H1 (cell line): ENCODE results near the gene MCC. TPM values are rescaled to one million over a fixed set of nuclear protein-coding genes. Genes with fewer than 3 reads are reported as not detected.

ENCODE experiments used
- CTCF ChIA-PET: fragments of 300-600 bp; sonication (Branson Sonifier 250); formaldehyde crosslinking; loops from one replicate; lab custom pipeline; 2021; ENCODE audit not compliant: partially characterized antibody; lab: Charles Lee
- POLR2A ChIA-PET: fragments of 300-600 bp; sonication (Branson Sonifier 250); formaldehyde crosslinking; loops from one replicate; lab custom pipeline; 2021; ENCODE audit warnings: inconsistent platforms; ENCODE audit not compliant: partially characterized antibody; lab: Charles Lee
- DNase-seq, 2 experiments: peaks; one replicate each; pipeline versions ENCODE4 v3.0.0 to v3.0.0-alpha.2; 2010 to 2022; ENCODE audit warnings: low spot score in 2 of 2, low read depth in 1 of 2, mixed read lengths in 1 of 2
- FAIRE-seq: peaks from 2 replicates; lab custom pipeline; 2011; peaks lifted over from hg19 to GRCh38; lab: Jason Lieb, UNC
- H2AFZ ChIP-seq: 2 replicates; pipeline ENCODE4 v1.8.1; 2012; ENCODE audit warnings: low read length, inconsistent platforms
- H2AK5ac ChIP-seq: 2 replicates; pipeline ENCODE4 v1.6.1; 2013; ENCODE audit warnings: low read depth, low read length
- H2BK120ac ChIP-seq: replicated peaks from 2 replicates; pipeline ENCODE3; 2013; ENCODE audit warnings: low read depth, low read length, inconsistent platforms
- H2BK12ac ChIP-seq: 2 replicates; pipeline ENCODE4 v1.6.1; 2013; ENCODE audit warnings: low read depth, low read length
- H2BK15ac ChIP-seq: 2 replicates; pipeline ENCODE4 v1.6.1; 2013; ENCODE audit warnings: low read length
- H2BK20ac ChIP-seq: 2 replicates; pipeline ENCODE4 v1.6.1; 2013; ENCODE audit warnings: low read length
- H2BK5ac ChIP-seq: 2 replicates; pipeline ENCODE4 v1.6.1; 2013; ENCODE audit warnings: low read depth, low read length
- H3K14ac ChIP-seq: 2 replicates; pipeline ENCODE4 v1.6.1; 2013; ENCODE audit warnings: inconsistent platforms; ENCODE audit not compliant: insufficient read length
- H3K18ac ChIP-seq: 2 replicates; pipeline ENCODE4 v1.6.1; 2013; ENCODE audit warnings: low read length; ENCODE audit errors: extremely low read depth
- H3K23ac ChIP-seq: 2 replicates; pipeline ENCODE4 v1.6.1; 2013; ENCODE audit warnings: inconsistent platforms; ENCODE audit not compliant: insufficient read length
- H3K23me2 ChIP-seq: 2 replicates; pipeline ENCODE4 v1.6.1; 2013; ENCODE audit warnings: low read depth, low read length
- H3K27ac ChIP-seq: 2 replicates; pipeline ENCODE4 v1.6.1; 2011; ENCODE audit warnings: low read depth, low read length, inconsistent platforms
- H3K27me3 ChIP-seq, 4 experiments: replicated peaks in 1 of 4; 1 replicate in 1 of 4; 2 replicates in 3 of 4; pipeline versions ENCODE4 v1.6.1 to v1.8.1; 2011 to 2013; ENCODE audit warnings: low read length in 3 of 4, mild to moderate bottlenecking in 3 of 4, inconsistent platforms in 2 of 4, mixed read lengths in 2 of 4, moderate library complexity in 1 of 4; ENCODE audit not compliant: control insufficient read depth in 3 of 4, insufficient read depth in 3 of 4; ENCODE audit errors: extremely low read depth in 1 of 4
- H3K36me3 ChIP-seq, 4 experiments: 2 replicates each; pipeline versions ENCODE4 v1.6.1 to v1.8.1; 2011 to 2013; ENCODE audit warnings: mild to moderate bottlenecking in 4 of 4, low read length in 3 of 4, moderate library complexity in 2 of 4, control low read depth in 1 of 4, inconsistent platforms in 1 of 4; ENCODE audit not compliant: insufficient read depth in 4 of 4, control insufficient read depth in 2 of 4
- H3K4ac ChIP-seq: replicated peaks from 2 replicates; pipeline ENCODE3; 2013; ENCODE audit warnings: low read length, low read depth, mixed read lengths, inconsistent platforms; ENCODE audit not compliant: insufficient read length
- H3K4me1 ChIP-seq, 4 experiments: replicated peaks in 1 of 4; 1 replicate in 1 of 4; 2 replicates in 3 of 4; pipeline versions ENCODE4 v1.6.1 to v1.8.1; 2011 to 2013; ENCODE audit warnings: low read length in 3 of 4, inconsistent platforms in 2 of 4, mixed read lengths in 1 of 4; ENCODE audit not compliant: insufficient read depth in 4 of 4, control insufficient read depth in 3 of 4
- H3K4me2 ChIP-seq, 2 experiments: 2 replicates each; pipeline versions ENCODE4 v1.6.1 to v1.8.1; 2011 to 2013; ENCODE audit warnings: low read depth in 2 of 2, low read length in 2 of 2, control low read depth in 1 of 2, inconsistent platforms in 1 of 2, mild to moderate bottlenecking in 1 of 2; ENCODE audit not compliant: insufficient read depth in 1 of 2
- H3K4me3 ChIP-seq, 4 experiments: fragments of 200-600, 300-600 bp in 1 of 4; sonication (generic), shearing (Covaris generic), sonication (Bioruptor Twin) in 1 of 4; 2 replicates each; pipeline versions ENCODE4 v1.5.1 to v1.8.1; 2011 to 2016; ENCODE audit warnings: low read length in 4 of 4, low read depth in 3 of 4, control low read depth in 2 of 4, inconsistent platforms in 2 of 4, mild to moderate bottlenecking in 2 of 4, mixed read lengths in 1 of 4, moderate library complexity in 1 of 4; ENCODE audit not compliant: insufficient read depth in 2 of 4; ENCODE audit errors: extremely low read depth in 1 of 4
- H3K56ac ChIP-seq: replicated peaks from 2 replicates; pipeline ENCODE3; 2013; ENCODE audit warnings: low read depth, mild to moderate bottlenecking, mixed read lengths, low read length, inconsistent platforms; ENCODE audit not compliant: insufficient read length
- H3K79me1 ChIP-seq: 2 replicates; pipeline ENCODE4 v1.6.1; 2013; ENCODE audit warnings: low read depth, low read length, control low read depth
- H3K79me2 ChIP-seq, 2 experiments: 2 replicates each; pipeline versions ENCODE4 v1.6.1 to v1.8.1; 2012 to 2013; ENCODE audit warnings: low read length in 2 of 2, mild to moderate bottlenecking in 2 of 2, inconsistent platforms in 1 of 2; ENCODE audit not compliant: insufficient read depth in 2 of 2, control insufficient read depth in 1 of 2
- H3K9ac ChIP-seq, 4 experiments: replicated peaks in 1 of 4; 1 replicate in 1 of 4; 2 replicates in 3 of 4; pipeline versions ENCODE4 v1.6.1 to v1.8.1; 2011 to 2013; ENCODE audit warnings: low read depth in 3 of 4, low read length in 3 of 4, control low read depth in 2 of 4, mild to moderate bottlenecking in 2 of 4, moderate library complexity in 2 of 4, inconsistent platforms in 1 of 4; ENCODE audit errors: extremely low read depth in 1 of 4
- H3K9me3 ChIP-seq, 2 experiments: 2 replicates each; pipeline versions ENCODE4 v1.6.1 to v1.8.1; 2012 to 2013; ENCODE audit warnings: mild to moderate bottlenecking in 2 of 2, moderate library complexity in 2 of 2, control low read depth in 1 of 2, inconsistent platforms in 1 of 2, low read depth in 1 of 2, low read length in 1 of 2, mixed read lengths in 1 of 2; ENCODE audit not compliant: insufficient read depth in 2 of 2
- H4K20me1 ChIP-seq, 2 experiments: replicated peaks in 1 of 2; 2 replicates each; pipeline versions ENCODE3 to v1.8.1; 2011 to 2013; ENCODE audit warnings: inconsistent platforms in 2 of 2, low read length in 2 of 2, mild to moderate bottlenecking in 1 of 2; ENCODE audit not compliant: insufficient read depth in 2 of 2, control insufficient read depth in 1 of 2
- H4K5ac ChIP-seq: 2 replicates; pipeline ENCODE4 v1.6.1; 2013; ENCODE audit warnings: low read length, low read depth, mixed read lengths, inconsistent platforms; ENCODE audit not compliant: insufficient read length
- H4K8ac ChIP-seq: 2 replicates; pipeline ENCODE4 v1.8.0; 2013; ENCODE audit warnings: mild to moderate bottlenecking, moderate library complexity, low read length, inconsistent platforms; ENCODE audit not compliant: insufficient read depth; ENCODE audit errors: extremely low read depth
- H4K91ac ChIP-seq: replicated peaks from 2 replicates; pipeline ENCODE3; 2013; ENCODE audit warnings: low read length, mixed read lengths, inconsistent platforms; ENCODE audit not compliant: insufficient read length
- CREB1 ChIP-seq: IDR thresholded peaks from 2 replicates; pipeline ENCODE4 v1.6.1; 2012; ENCODE audit warnings: inconsistent platforms
- EZH2 ChIP-seq: fragments of 200-600 bp; sonication (generic); IDR thresholded peaks from 2 replicates; pipeline ENCODE4 v1.7.1; 2012; ENCODE audit warnings: low read depth, mild to moderate bottlenecking, moderate library complexity, low read length, inconsistent platforms; ENCODE audit not compliant: severe bottlenecking
- ZNF274 ChIP-seq: IDR thresholded peaks from 2 replicates; pipeline ENCODE4 v1.7.0; 2012; ENCODE audit warnings: low read length, borderline replicate concordance; ENCODE audit errors: extremely low read depth
- WGBS, 2 experiments: shearing (Covaris generic) in 1 of 2; methylation state at CpG; one replicate each; pipeline versions ENCODE4 v1.1.6 to v1.1.7; 2013 to 2015; ENCODE audit warnings: low lambda C conversion rate in 2 of 2, mixed read lengths in 2 of 2, inconsistent platforms in 1 of 2, low coverage in 1 of 2, missing lambda C conversion rate in 1 of 2; ENCODE audit not compliant: insufficient replicate concordance in 2 of 2, insufficient coverage in 1 of 2, insufficient read length in 1 of 2; ENCODE audit errors: extremely low coverage in 1 of 2, missing lambda C conversion rate in 1 of 2; 5-methylcytosine and 5-hydroxymethylcytosine counted together
- polyA plus RNA-seq, 7 experiments: library from polyadenylated mRNA; depleted of rRNA in 3 of 7; stranded (reverse) in 5 of 7; unstranded in 2 of 7; fragments of >200 nt in 5 of 7; fragments of 200-250 nt in 2 of 7; gene quantifications; 1 replicate in 5 of 7; 2 replicates in 1 of 7; 4 replicates in 1 of 7; pipeline versions ENCODE4 v1.2.1 to v1.2.3, GENCODE V29; 2011 to 2013; ENCODE audit warnings: missing spikeins in 2 of 7, mixed read lengths in 2 of 7
- total RNA-seq: library from RNA; stranded (reverse); fragmentation: NEBNext Ultra II Directional; extraction: Animal tissue kit (Norgen Biotek cat#: 25700); gene quantifications from 2 replicates; pipeline ENCODE4 v1.2.1, GENCODE V29; 2021
- TF ChIP-seq, protein P1 (sequence below): IDR thresholded peaks from 2 replicates; pipeline ENCODE4 v1.6.1; 2012; ENCODE audit warnings: inconsistent platforms
- TF ChIP-seq, protein P2 (sequence below): IDR thresholded peaks from 2 replicates; pipeline ENCODE4 v1.6.1; 2011; ENCODE audit warnings: low read length, improper control_type of control experiment

MCC gene
- total and polyA plus RNA-seq, 2 of the 8 experiments (the other 6 are each of a cell fraction or from before 2014, with no cell fraction given), result 2.6 to 18.3 TPM

DNA sequence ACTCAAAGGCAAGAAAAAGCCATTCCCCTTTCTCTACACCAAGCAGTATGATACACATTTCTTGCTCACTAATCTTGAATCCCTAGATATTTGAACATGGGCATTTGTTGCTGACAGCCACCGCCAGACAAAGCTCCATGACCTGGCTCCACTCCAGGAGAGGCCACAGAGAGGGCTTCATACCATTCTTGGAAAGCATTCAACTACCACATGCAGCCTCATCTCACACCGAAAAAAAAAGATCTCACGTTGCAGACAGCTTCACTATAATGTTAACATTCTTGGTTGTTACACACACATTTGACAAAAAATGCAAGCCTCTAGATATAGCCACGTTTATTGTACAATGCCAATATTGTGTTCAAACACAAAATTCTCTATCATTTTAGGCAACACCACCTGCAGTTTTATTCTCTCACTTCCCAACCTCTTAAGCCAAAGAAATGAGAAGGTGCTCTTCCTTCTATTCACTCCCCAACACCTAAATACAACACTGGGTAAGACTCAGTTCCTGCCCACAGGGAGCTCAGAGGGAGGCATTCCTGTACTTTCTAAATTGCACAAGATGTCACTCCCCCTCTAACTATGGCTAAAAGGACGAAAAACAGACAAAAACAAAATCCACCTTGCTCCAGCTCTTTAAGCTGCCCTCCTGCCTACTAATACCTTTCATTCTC lies 275.9 kb downstream of the MCC start:
- Histone ChIP-seq H3K79me2 (peaks cover 0 to 13% of the 10 kb centered on the region in 2 experiments; a peak in 2 of 4 replicates), H3K56ac (no peak overlapping the region), H3K14ac (no peak overlapping the region), H2BK15ac (no peak overlapping the region), H3K23ac (no peak overlapping the region), H3K18ac (no peak overlapping the region), H2BK20ac (no peak overlapping the region), H3K9me3 (no peaks in the 10 kb centered on the region), H4K5ac (no peak overlapping the region), H2AFZ (no peak overlapping the region), H4K8ac (no peak overlapping the region), H3K4me2 (no peak overlapping the region), H3K23me2 (no peaks in the 10 kb centered on the region), H3K4me3 (no peak overlapping the region), H4K91ac (no peak overlapping the region), H2BK120ac (no peak overlapping the region), H3K27ac (no peak overlapping the region), H3K4me1 (peaks cover 0 to 28% (median 15%) of the 10 kb centered on the region in 4 experiments; a peak in 5 of 7 replicates), H2AK5ac (no peak overlapping the region), H4K20me1 (no peaks in the 10 kb centered on the region), H3K27me3 (no peaks in the 10 kb centered on the region), H3K9ac (no peak overlapping the region), H3K4ac (no peak overlapping the region), H3K79me1 (no peaks in the 10 kb centered on the region), H2BK5ac (no peak overlapping the region), H3K36me3 (no peaks in the 10 kb centered on the region), H2BK12ac (no peak overlapping the region)
- ChIA-PET CTCF (interaction anchor here (0.6 to 0.9 kb wide), 2 partner anchors 9 to 140 kb away, joined by 3 to 4 read pairs; no protein-coding TSS in a partner anchor), POLR2A (no interaction called here)
- FAIRE-seq (no peak), DNase-seq (no peak)
- 82% methylated on average over 5 of the region's 5 CpGs; no CpG with 5 or more reads in 1 of the 2 experiments for WGBS, 2 experiments
- TF ChIP-seq, protein P1, sequence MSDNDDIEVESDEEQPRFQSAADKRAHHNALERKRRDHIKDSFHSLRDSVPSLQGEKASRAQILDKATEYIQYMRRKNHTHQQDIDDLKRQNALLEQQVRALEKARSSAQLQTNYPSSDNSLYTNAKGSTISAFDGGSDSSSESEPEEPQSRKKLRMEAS, result no peak
- TF ChIP-seq, protein P2, sequence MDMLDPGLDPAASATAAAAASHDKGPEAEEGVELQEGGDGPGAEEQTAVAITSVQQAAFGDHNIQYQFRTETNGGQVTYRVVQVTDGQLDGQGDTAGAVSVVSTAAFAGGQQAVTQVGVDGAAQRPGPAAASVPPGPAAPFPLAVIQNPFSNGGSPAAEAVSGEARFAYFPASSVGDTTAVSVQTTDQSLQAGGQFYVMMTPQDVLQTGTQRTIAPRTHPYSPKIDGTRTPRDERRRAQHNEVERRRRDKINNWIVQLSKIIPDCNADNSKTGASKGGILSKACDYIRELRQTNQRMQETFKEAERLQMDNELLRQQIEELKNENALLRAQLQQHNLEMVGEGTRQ, result no peak
- TF ChIP-seq EZH2 (no peak), ZNF274 (no peak), CREB1 (no peak)
